ENCODE results near the gene ADA. TPM values are rescaled to one million over a fixed set of nuclear protein-coding genes. Genes with fewer than 3 reads are reported as not detected.

Gene ADA
- total and polyA plus RNA-seq, 2 of the 4 experiments (the other 2 are of a cell fraction): 8.1 to 11.0 TPM

GRCh38 chr20:44609516-44610312 lies 41.8 kb downstream of the ADA start:
- 63% methylated on average over 9 of the region's 25 CpGs; no CpG with 5 or more reads in 1 of the 2 experiments for WGBS, 2 experiments (ENCODE audit: extremely low coverage in 2 of 2, insufficient read length in 1 of 2)
- CTCF ChIA-PET: interaction anchor here (0.7 to 1.6 kb wide), 10 partner anchors 11 to 225 kb away, joined by 3 to 8 read pairs (median 3); no protein-coding TSS in a partner anchor
- TF ChIP-seq RCOR1 (IDR thresholded peaks at IDR 0.05; ENCODE audit: insufficient replicate concordance, low read length) (no peak), FOS (IDR thresholded peaks at IDR 0.05; ENCODE audit: low read depth, low read length) (no peak), CEBPB (IDR thresholded peaks at IDR 0.05; ENCODE audit: low read depth, low read length) (no peak), MAFK (IDR thresholded peaks at IDR 0.05; ENCODE audit: low read depth, low read length) (no peak), SMC3 (IDR thresholded peaks at IDR 0.05; ENCODE audit: low read depth, low read length) (peak; percentile 100), RFX5 (IDR thresholded peaks at IDR 0.05; ENCODE audit: low read depth, low read length) (no peak), MAZ (IDR thresholded peaks at IDR 0.05; ENCODE audit: borderline replicate concordance, low read depth, low read length) (peak; percentile 55; the same call in 1 of the 2 replicates), MXI1 (IDR thresholded peaks at IDR 0.05; ENCODE audit: borderline replicate concordance, low read depth, low read length) (no peak), POLR2A (IDR thresholded peaks at IDR 0.05; ENCODE audit: low read depth, low read length) (peak; percentile 64), NFE2L2 (IDR thresholded peaks at IDR 0.05; ENCODE audit: low read depth, low read length) (0 out of 2 replicates have a peak, but pooled peaks have one; percentile 9), RAD21 (IDR thresholded peaks at IDR 0.05; ENCODE audit: low read length) (peak; percentile 100), USF2 (IDR thresholded peaks at IDR 0.05; ENCODE audit: low read depth, low read length) (0 out of 2 replicates have a peak, but pooled peaks have one; percentile 3), CHD1 (IDR thresholded peaks at IDR 0.05; ENCODE audit: low read depth, low read length) (no peak; the same call in 1 of the 2 replicates), BHLHE40 (IDR thresholded peaks at IDR 0.05; ENCODE audit: low read depth, low read length) (peak; percentile 33; the same call in 1 of the 2 replicates), CTCF (conservative IDR thresholded peaks at IDR 0.05; ENCODE audit: low read depth, low read length) (peak; percentile 99)

More at GRCh38 chr20:44609516-44610312, 41.8 kb downstream of the ADA start:
- dilution Hi-C loops (cut with HindIII; ENCODE audit: low sequenced_read_pairs, unreplicated experiment): no loop called here
- peak overlapping the region; percentile 72 for H2AFZ ChIP-seq (replicated peaks; ENCODE audit: low read length, poor library complexity)
- in situ Hi-C loops (cut with MboI; ENCODE audit: low sequenced_read_pairs): loop anchor here (5.0 to 10.0 kb wide), 4 partner anchors 75 to 395 kb away; partner anchors contain the start of genes OSER1 and TTPAL
- peak overlapping the region; percentile 43 for H2BK5ac ChIP-seq (ENCODE audit: low read depth, low read length, poor library complexity, severe bottlenecking)
- peaks cover 7% of the 10 kb centered on the region for H3K36me3 ChIP-seq (ENCODE audit: control insufficient read depth, insufficient read depth, low read length)
- H2AK5ac ChIP-seq (ENCODE audit: low read depth, low read length): peak overlapping the region; percentile 86; the same call in 1 of the 2 replicates
- ATAC-seq (ENCODE audit: low read depth) (peak; percentile 100), DNase-seq (peak; percentile 78)
- H3K56ac ChIP-seq (ENCODE audit: extremely low read depth, insufficient read depth, low read length): 0 out of 2 replicates have a peak overlapping the region, but pooled peaks have one; percentile 33
- H3K14ac ChIP-seq (replicated peaks; ENCODE audit: low read depth, low read length): peak overlapping the region; percentile 56; the same call in 1 of the 2 replicates
- H2BK20ac ChIP-seq (ENCODE audit: low read depth, low read length): peak overlapping the region; percentile 72
- H4K8ac ChIP-seq (ENCODE audit: low read depth in 2 of 2, low read length in 2 of 2): peak overlapping the region; percentile 42 to 77
- no peaks in the 10 kb centered on the region for H3K27me3 ChIP-seq (ENCODE audit: control insufficient read depth, insufficient read depth, low read length)
- H2BK120ac ChIP-seq (ENCODE audit: low read depth, low read length): peak overlapping the region; percentile 56
- intact Hi-C loops (cut with micrococcal nuclease): loop anchor here (1.0 to 5.0 kb wide), 7 partner anchors 79 to 392 kb away; partner anchors contain the start of genes SERINC3 and TTPAL
- H4K5ac ChIP-seq (ENCODE audit: low read depth, low read length): peak overlapping the region; percentile 81
- peak overlapping the region; percentile 29 for H3K18ac ChIP-seq (ENCODE audit: low read depth, low read length)
- peak overlapping the region; percentile 19 for H4K91ac ChIP-seq (ENCODE audit: insufficient read depth, low read depth, low read length)
- H3K9me1 ChIP-seq (ENCODE audit: insufficient read depth, low read length): no peaks in the 10 kb centered on the region
- H4K20me1 ChIP-seq (ENCODE audit: insufficient read depth, low read length): peaks cover 3% of the 10 kb centered on the region; the same call in 1 of the 2 replicates
- peak overlapping the region; percentile 46 for H3K27ac ChIP-seq (ENCODE audit: insufficient read depth, low read length)
- H3K4me1 ChIP-seq (ENCODE audit: control insufficient read depth, insufficient read depth, low read length): peaks cover 9% of the 10 kb centered on the region
- H2BK15ac ChIP-seq (ENCODE audit: low read depth, low read length): peak overlapping the region; percentile 45; the same call in 2 of the 3 replicates
- BruUV-seq (replicated peaks): no TSS peak
- peak overlapping the region; percentile 10 for H3K9ac ChIP-seq (ENCODE audit: low read depth, low read length)
- no peak overlapping the region for H3K23ac ChIP-seq (ENCODE audit: low read depth, low read length)
- peaks cover 2 to 41% of the 10 kb centered on the region in 2 experiments; a peak in 2 of 4 replicates for H3K79me1 ChIP-seq (ENCODE audit: low read depth in 1 of 2, low read length in 2 of 2)
- H3K4me2 ChIP-seq (ENCODE audit: low read depth, low read length): peak overlapping the region; percentile 39; the same call in 1 of the 2 replicates
- peak overlapping the region; percentile 77 for H3K4ac ChIP-seq (ENCODE audit: low read depth, low read length)
- H2AK9ac ChIP-seq (replicated peaks; ENCODE audit: low read depth, low read length, poor library complexity): peak overlapping the region; percentile 66
- H3K9me3 ChIP-seq (ENCODE audit: control insufficient read depth, insufficient read depth, low read length): peaks cover 3% of the 10 kb centered on the region; the same call in 1 of the 2 replicates
- no peak overlapping the region for H3K4me3 ChIP-seq (ENCODE audit: insufficient read depth, low read depth, low read length)
- POLR2A ChIA-PET (ENCODE audit: unreplicated experiment): no interaction called here
